HCT116 (cell line): ENCODE measurements around the gene KCNMB2.

Source experiments
- CTCF ChIP-seq, 3 experiments: fragments of 200-600 bp in 1 of 3; sonication (generic) in 1 of 3; IDR thresholded peaks in 2 of 3; conservative IDR thresholded peaks in 1 of 3; 2 replicates each; pipeline ENCODE4 v1.5.1; 2012 to 2017; ENCODE audit warnings: low read depth in 2 of 3, low read length in 2 of 3, antibody characterized with exemption in 1 of 3, borderline replicate concordance in 1 of 3, control low read depth in 1 of 3, mild to moderate bottlenecking in 1 of 3, mixed read lengths in 1 of 3, mixed run types in 1 of 3, moderate library complexity in 1 of 3; ENCODE audit not compliant: insufficient read depth in 1 of 3
- EGR1 ChIP-seq: IDR thresholded peaks from 2 replicates; pipeline ENCODE4 v1.6.1; 2012; ENCODE audit warnings: low read depth
- EZH2 ChIP-seq: fragments of 200-600 bp; sonication (generic); IDR thresholded peaks from 2 replicates; pipeline ENCODE4 v1.6.1; 2017; ENCODE audit warnings: antibody characterized with exemption, mixed run types
- EZH2phosphoT487 ChIP-seq: fragments of 200-600 bp; IDR thresholded peaks from 2 replicates; pipeline ENCODE4 v1.6.1; 2018; ENCODE audit warnings: antibody characterized with exemption, borderline replicate concordance
- FOSL1 ChIP-seq: IDR thresholded peaks from 2 replicates; pipeline ENCODE4 v1.6.1; 2012; ENCODE audit warnings: low read depth
- JUND ChIP-seq: IDR thresholded peaks from 2 replicates; pipeline ENCODE4 v1.6.1; 2012
- POLR2A ChIP-seq: IDR thresholded peaks from 2 replicates; pipeline ENCODE4 v1.7.0; 2011; ENCODE audit warnings: borderline replicate concordance; ENCODE audit not compliant: insufficient read depth, insufficient read length; ENCODE audit errors: extremely low read depth
- POLR2AphosphoS5 ChIP-seq: IDR thresholded peaks from 2 replicates; pipeline ENCODE4 v1.6.1; 2011; ENCODE audit warnings: mild to moderate bottlenecking, low read depth, low read length, moderate library complexity
- REST ChIP-seq: IDR thresholded peaks from 2 replicates; pipeline ENCODE4 v1.6.1; 2012; ENCODE audit warnings: low read depth
- SIN3A ChIP-seq: IDR thresholded peaks from 2 replicates; pipeline ENCODE4 v1.6.1; 2012; ENCODE audit warnings: low read depth
- SRF ChIP-seq: IDR thresholded peaks from 2 replicates; pipeline ENCODE4 v1.6.1; 2012; ENCODE audit warnings: low read depth
- YY1 ChIP-seq: IDR thresholded peaks from 2 replicates; pipeline ENCODE4 v1.6.1; 2011; ENCODE audit warnings: low read length, low read depth, moderate library complexity, mild to moderate bottlenecking; ENCODE audit not compliant: insufficient replicate concordance; ENCODE audit errors: extremely low read depth

- no peak for TF ChIP-seq CTCF (IDR thresholded peaks at IDR 0.05 in 2 of 3, conservative IDR thresholded peaks at IDR 0.05 in 1 of 3; ENCODE audit: borderline replicate concordance in 1 of 3, insufficient read depth in 1 of 3, low read depth in 2 of 3, low read length in 2 of 3)
- no peak for TF ChIP-seq POLR2AphosphoS5
- no peak for TF ChIP-seq POLR2A
- TF ChIP-seq SIN3A, result no peak
- no peak for TF ChIP-seq JUND
- no peak for TF ChIP-seq SRF
- TF ChIP-seq EZH2, result no peak
- TF ChIP-seq FOSL1, result no peak
- no peak for TF ChIP-seq EZH2phosphoT487
- no peak for TF ChIP-seq EGR1
- no peak for TF ChIP-seq REST
- TF ChIP-seq YY1, result no peak
Observed at GRCh38 chr3:178585454-178585853, 49.2 kb downstream of the KCNMB2 start.
